Suppressor macrophage (primary cell): Measurements from ENCODE around the gene CFDP1.
A peak's percentile ranks its signal among the peaks of the same experiment; 100 is the strongest.

Source experiments
- DNase-seq, 4 experiments: peaks; one replicate each; pipeline ENCODE4 v3.0.0-alpha.2; 2020 to 2022

Gene CFDP1

DNA sequence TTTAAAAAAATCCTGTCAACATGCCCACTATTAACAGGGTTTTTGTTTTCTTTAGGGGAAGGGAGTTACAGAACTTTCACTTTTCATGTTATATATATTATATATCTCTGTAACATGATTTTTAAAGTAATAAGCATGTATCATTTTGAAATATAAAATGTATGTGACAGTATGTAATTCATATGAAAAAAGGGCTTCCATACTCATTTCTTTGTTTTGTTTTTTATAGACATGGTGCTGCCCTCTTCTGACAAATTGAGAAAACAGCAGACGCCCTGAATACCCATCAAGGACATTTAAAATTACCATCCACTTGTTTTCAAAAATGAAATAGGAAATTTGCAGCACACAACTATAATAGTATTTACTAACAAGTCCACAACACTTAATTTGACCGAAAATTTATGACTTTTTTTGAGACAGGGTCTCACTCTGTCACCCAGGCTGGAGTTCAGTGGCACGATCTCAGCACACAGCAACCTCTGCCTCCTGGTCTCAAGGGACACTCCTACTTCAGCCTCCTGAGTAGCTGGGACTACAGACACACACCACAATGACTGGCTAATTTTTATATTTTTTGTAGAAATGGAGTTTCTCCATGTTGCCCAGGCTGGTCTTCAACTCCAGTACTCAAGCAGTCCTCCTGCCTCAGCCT lies 30.4 kb downstream of the CFDP1 start:
- peak in 3 of 4 experiments; percentile 26 to 62 (median 49) for DNase-seq

GRCh38 chr16:75402159-75402820 lies 31.0 kb downstream of the CFDP1 start:
- DNase-seq: peak in 2 of 4 experiments; percentile 19 to 51

- no peak for DNase-seq
Measured at GRCh38 chr16:75401691-75402090, 31.6 kb downstream of the CFDP1 start.

GRCh38 chr16:75398333-75398732 lies 35.0 kb downstream of the CFDP1 start:
- no peak for DNase-seq

- no peak for DNase-seq
Measured at GRCh38 chr16:75394941-75395340, 38.4 kb downstream of the CFDP1 start.

DNA sequence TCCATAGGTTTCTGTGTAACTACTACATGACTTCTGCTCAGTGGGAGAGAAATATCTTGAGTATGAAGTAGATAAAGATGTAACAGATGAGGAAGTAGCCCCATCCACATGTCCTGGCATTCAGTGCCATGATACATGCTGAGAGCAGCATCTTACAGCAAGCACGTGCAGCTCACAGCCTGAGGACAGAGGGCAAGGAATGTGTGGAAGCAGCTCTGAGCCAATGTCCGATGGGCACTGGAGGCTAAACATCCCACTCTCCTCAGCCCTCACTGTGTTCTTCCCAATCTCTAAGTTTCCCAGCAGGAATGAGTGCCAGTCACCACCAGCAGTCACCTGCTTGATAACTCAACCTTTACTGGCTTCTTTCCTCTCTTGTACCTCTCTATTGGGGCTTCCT lies 40.4 kb downstream of the CFDP1 start:
- DNase-seq: peak in 1 of 4 experiments; percentile 12

- DNase-seq: no peak
Measured at GRCh38 chr16:75390926-75391653, 42.2 kb downstream of the CFDP1 start.

DNA sequence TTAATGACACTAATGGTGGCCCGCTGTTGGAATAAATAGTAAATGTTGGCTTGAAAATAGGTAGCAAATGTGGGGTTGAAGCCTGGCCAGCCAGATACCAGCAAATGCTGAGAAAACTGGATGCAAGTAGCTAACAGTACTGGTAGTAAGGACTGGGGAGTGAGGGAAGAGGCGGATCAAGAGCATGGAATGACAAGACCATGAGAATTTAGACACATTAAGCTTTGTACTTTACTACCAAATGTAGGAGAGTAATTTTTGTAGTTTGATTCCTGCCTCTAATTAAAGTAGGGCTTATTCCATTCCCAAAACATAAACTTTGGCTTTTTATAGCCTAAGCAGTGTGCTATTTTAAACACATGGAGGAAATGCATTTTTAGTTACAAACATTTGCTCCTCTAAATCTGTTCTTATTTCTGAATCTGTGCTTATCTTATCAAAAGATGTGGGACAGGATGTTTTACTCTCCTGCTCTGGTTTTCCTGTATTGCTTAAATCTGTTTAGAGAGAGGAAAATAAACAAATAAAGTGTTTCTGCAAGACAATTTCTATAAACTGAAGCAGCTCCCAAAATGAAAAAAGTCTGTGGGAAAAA lies 44.1 kb downstream of the CFDP1 start:
- DNase-seq: no peak

DNA sequence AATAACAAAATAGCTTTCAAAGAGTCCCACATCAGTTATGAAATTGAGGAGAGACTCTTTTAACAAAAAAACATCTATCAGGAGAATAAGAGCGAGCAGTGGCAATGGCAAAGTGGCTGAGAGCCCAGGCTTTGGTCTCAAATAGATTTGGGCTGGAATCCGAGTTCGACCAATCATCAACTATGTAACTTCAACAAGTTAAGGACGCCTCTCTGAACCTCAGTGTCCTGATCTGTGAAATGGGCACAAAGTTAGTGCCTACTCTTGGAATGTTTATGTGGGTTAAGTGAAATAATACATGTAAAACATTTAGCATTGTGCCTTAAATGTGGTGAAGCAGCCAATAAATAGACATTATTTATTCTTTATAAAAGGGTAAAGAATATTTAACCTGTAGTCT lies 45.4 kb downstream of the CFDP1 start:
- DNase-seq: no peak

- DNase-seq: peak; percentile 41 to 92 (median 66)
Measured at GRCh38 chr16:75385507-75386152, 47.7 kb downstream of the CFDP1 start.

GRCh38 chr16:75383141-75383540 lies 50.2 kb downstream of the CFDP1 start:
- no peak for DNase-seq

- peak in 3 of 4 experiments; percentile 21 to 33 (median 27) for DNase-seq
Measured at GRCh38 chr16:75382611-75383010, 50.7 kb downstream of the CFDP1 start.

- DNase-seq: peak in 3 of 4 experiments; percentile 37 to 67 (median 59)
Measured at GRCh38 chr16:75380870-75381269, 52.4 kb downstream of the CFDP1 start.

DNA sequence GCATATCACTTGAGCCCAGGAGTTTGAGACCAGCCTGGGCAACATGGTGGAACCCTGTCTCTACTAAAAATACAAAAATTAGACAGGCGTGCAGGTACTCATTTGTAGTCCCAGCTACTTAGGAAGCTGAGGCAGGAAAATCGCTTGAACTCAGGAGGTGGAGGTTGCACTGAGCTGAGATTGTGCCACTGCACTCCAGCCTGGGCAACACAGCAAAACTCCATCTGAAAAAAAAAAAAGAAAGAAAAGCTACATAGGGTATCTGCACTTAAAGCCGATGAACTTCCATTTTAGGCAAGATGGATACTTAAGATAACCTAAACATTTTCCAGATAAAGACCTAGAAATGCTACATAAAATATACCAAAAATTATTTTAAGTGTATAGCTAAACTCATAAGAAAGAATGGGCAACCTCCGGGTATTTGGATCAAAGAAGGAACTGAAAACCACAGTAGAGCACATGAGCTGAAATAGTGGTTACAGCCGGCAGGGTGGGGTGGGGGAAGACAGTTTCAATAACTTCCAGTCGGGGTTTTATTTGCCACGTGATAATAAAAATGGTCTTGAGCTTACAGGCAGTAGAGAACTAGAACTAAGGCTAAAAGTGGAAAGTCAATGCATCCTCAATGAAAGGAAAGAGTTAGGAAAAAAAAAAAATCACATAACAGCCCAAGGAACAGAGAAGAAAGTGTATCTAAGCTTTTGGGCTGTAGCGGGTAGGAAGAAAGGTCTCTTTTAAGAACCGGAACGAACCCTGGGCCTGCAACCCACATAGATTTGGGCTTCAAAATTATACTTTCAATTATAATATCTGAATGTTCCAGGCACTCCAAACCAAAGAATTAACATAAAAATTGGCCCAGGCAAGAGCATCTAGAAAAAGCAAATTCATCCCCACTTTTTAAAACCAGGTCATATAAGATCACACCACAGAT lies 53.1 kb downstream of the CFDP1 start:
- DNase-seq: peak; percentile 75 to 89 (median 84)

GRCh38 chr16:75379339-75379738 lies 54.0 kb downstream of the CFDP1 start:
- peak in 3 of 4 experiments; percentile 22 to 61 (median 54) for DNase-seq

DNA sequence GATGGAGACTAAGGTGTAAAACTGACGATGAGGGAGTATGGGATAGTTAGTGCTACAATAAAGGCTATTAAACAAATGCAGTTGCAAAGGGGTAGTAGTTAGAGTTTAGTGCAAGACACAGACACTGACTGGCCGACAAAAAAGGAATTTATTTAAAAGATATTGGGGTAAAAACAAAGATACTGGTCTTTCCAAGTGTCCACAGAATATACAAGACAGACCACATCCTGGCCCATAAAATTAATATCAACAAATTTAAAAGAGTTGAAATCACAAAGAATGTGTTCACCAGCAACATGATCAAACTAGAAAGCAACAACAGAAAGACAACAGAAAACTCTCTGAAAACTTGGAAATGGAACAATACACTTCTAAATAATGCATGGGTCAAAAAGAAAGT lies 54.7 kb downstream of the CFDP1 start:
- DNase-seq: no peak

DNA sequence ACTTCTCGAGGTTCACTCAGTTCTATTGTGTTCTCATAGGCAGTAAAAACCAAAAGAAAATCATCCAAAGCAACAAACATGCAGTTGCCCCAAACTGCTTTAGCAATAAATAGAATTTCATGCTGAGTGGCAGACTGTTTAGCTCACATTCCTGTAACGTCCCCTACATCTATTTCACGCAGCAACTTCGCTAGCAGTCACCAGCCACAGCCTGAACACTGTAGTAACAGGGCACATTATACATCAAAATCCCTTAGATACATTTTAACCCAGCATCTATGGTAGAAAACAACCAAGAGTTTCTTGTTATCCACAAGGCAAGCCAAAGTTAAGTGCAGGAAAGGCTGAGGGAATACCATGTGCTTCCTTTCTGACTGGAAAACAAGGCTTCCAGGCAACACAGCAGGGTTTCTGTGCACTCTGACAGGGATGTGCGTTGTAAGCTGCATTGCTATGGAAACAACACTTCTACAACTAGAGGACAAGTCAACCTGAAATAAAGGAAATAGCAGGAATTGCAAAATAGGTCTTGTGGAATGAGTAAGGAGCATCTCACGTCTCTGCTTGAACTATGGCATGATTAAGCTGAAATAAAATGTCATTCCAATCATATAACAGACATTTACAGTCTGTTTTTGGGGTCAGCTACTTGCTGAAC lies 55.4 kb downstream of the CFDP1 start:
- DNase-seq: peak; percentile 66 to 91 (median 82)

- no peak for DNase-seq
Measured at GRCh38 chr16:75376475-75377161, 56.7 kb downstream of the CFDP1 start.

- no peak for DNase-seq
Measured at GRCh38 chr16:75374388-75374787, 58.9 kb downstream of the CFDP1 start.

GRCh38 chr16:75372236-75372856 lies 61.0 kb downstream of the CFDP1 start:
- DNase-seq: no peak
